Stimulated activated naive CD8-positive, alpha-beta T cell treated with anti-CD3 and anti-CD28 coated beads, Interleukin-15, amount 100 ng/mL, for 72 hours (primary cell): Measurements from ENCODE around the gene ADH4.
"Not testable (repeated sequence)": the region's sequence is repeated elsewhere in the genome, so short reads cannot be mapped to it uniquely, and the experiment has no call there.

ENCODE experiments used
- ATAC-seq: fragments of 150-1000 bp; cut with Tn5 transposase; 2 replicates; pipeline ENCODE4 v1.10.0; 2021; ENCODE audit warnings: mild to moderate bottlenecking, moderate library complexity
- DNase-seq, 2 donors: peaks; one replicate each; pipeline ENCODE4 v3.0.0; 2021 to 2022
- H3K27ac Mint-ChIP-seq, 2 donors: one replicate each; pipeline ENCODE4 v1.8.0; 2022; ENCODE audit warnings: mild to moderate bottlenecking in 2 of 2, mixed read lengths in 2 of 2, moderate library complexity in 2 of 2
- H3K27me3 Mint-ChIP-seq: one replicate; pipeline ENCODE4 v1.8.0; 2022; ENCODE audit warnings: mixed read lengths
- H3K4me1 Mint-ChIP-seq: one replicate; pipeline ENCODE4 v1.8.0; 2022; ENCODE audit warnings: mild to moderate bottlenecking, mixed read lengths
- H3K4me3 Mint-ChIP-seq, 2 donors: one replicate each; pipeline ENCODE4 v1.8.0; 2022; ENCODE audit warnings: mild to moderate bottlenecking in 2 of 2, mixed read lengths in 2 of 2, moderate library complexity in 1 of 2
- H3K9me3 Mint-ChIP-seq, 2 donors: one replicate each; pipeline ENCODE4 v1.8.0; 2022; ENCODE audit warnings: mixed read lengths in 2 of 2

Gene ADH4

GRCh38 chr4:99144070-99144469 is at the start of gene ADH4:
Gene ADH4 (minus strand): TSS chr4:99144297. CDS start chr4:99144222, 75 bp downstream.
- no peak for ATAC-seq
- Mint-ChIP-seq H3K27ac (peak within 1 kb of the TSS in 1 of 2 donors; percentile 65), H3K27me3 (no peaks in the 10 kb centered on the region), H3K4me1 (no peaks in the 10 kb centered on the region), H3K4me3 (no peak within 1 kb of the TSS), H3K9me3 (no peaks in the 10 kb centered on the region)
- no peak for DNase-seq

- H3K4me3 Mint-ChIP-seq, result no peak overlapping the region
- H3K4me1 Mint-ChIP-seq, result no peaks in the 10 kb centered on the region
- no peak overlapping the region for H3K27ac Mint-ChIP-seq
- H3K27me3 Mint-ChIP-seq, result no peaks in the 10 kb centered on the region
- H3K9me3 Mint-ChIP-seq, result peaks cover 35 to 42% of the 10 kb centered on the region in 2 donors
- DNase-seq, result no peak
- no peak for ATAC-seq
These were observed 46.2 kb upstream of the ADH4 start for GRCh38 chr4:99190336-99190735.

GRCh38 chr4:99189900-99190299 is 45.8 kb upstream of the ADH4 start:
- not testable (repeated sequence) for H3K4me1 Mint-ChIP-seq, DNase-seq
- H3K9me3 Mint-ChIP-seq, result peaks cover 38 to 46% of the 10 kb centered on the region in 2 donors

GRCh38 chr4:99186029-99186428 is 41.9 kb upstream of the ADH4 start:
- Mint-ChIP-seq H3K27ac (no peak overlapping the region), H3K27me3 (no peaks in the 10 kb centered on the region), H3K9me3 (peaks cover 37 to 39% of the 10 kb centered on the region in 2 donors), H3K4me1 (no peaks in the 10 kb centered on the region), H3K4me3 (no peak overlapping the region)
- DNase-seq (no peak), ATAC-seq (no peak)

More at GRCh38 chr4:99189900-99190299, 45.8 kb upstream of the ADH4 start:
- not testable (repeated sequence) for ATAC-seq, H3K4me3 Mint-ChIP-seq, H3K27me3 Mint-ChIP-seq, H3K27ac Mint-ChIP-seq

- no peak for DNase-seq
- Mint-ChIP-seq H3K27ac (no peak overlapping the region), H3K4me1 (no peaks in the 10 kb centered on the region), H3K9me3 (peaks cover 33 to 34% of the 10 kb centered on the region in 2 donors), H3K27me3 (no peaks in the 10 kb centered on the region), H3K4me3 (no peak overlapping the region)
- no peak for ATAC-seq
These were observed 41.5 kb upstream of the ADH4 start for GRCh38 chr4:99185581-99185980.

- no peak overlapping the region for H3K4me3 Mint-ChIP-seq
- no peak overlapping the region for H3K27ac Mint-ChIP-seq
- ATAC-seq (no peak), DNase-seq (no peak)
- H3K9me3 Mint-ChIP-seq, result peaks cover 16 to 37% of the 10 kb centered on the region in 2 donors
- H3K27me3 Mint-ChIP-seq, result no peaks in the 10 kb centered on the region
- no peaks in the 10 kb centered on the region for H3K4me1 Mint-ChIP-seq
These were observed 36.4 kb upstream of the ADH4 start for GRCh38 chr4:99180382-99181070.

- H3K9me3 Mint-ChIP-seq, result peaks cover 18 to 34% of the 10 kb centered on the region in 2 donors
- H3K4me3 Mint-ChIP-seq, result no peak overlapping the region
- H3K4me1 Mint-ChIP-seq, result no peaks in the 10 kb centered on the region
- DNase-seq (no peak), ATAC-seq (no peak)
- no peaks in the 10 kb centered on the region for H3K27me3 Mint-ChIP-seq
- no peak overlapping the region for H3K27ac Mint-ChIP-seq
These were observed 35.5 kb upstream of the ADH4 start for GRCh38 chr4:99179626-99180025.

- no peak for DNase-seq
- no peak overlapping the region for H3K27ac Mint-ChIP-seq
- no peaks in the 10 kb centered on the region for H3K4me1 Mint-ChIP-seq
- H3K27me3 Mint-ChIP-seq, result no peaks in the 10 kb centered on the region
- no peak for ATAC-seq
- no peak overlapping the region for H3K4me3 Mint-ChIP-seq
- peaks cover 20 to 30% of the 10 kb centered on the region in 2 donors for H3K9me3 Mint-ChIP-seq
These were observed 35.1 kb upstream of the ADH4 start for GRCh38 chr4:99179178-99179577.

GRCh38 chr4:99166544-99166943 is 22.4 kb upstream of the ADH4 start:
- H3K27me3 Mint-ChIP-seq, result no peaks in the 10 kb centered on the region
- no peak for DNase-seq

GRCh38 chr4:99165978-99166377 is 21.9 kb upstream of the ADH4 start:
- Mint-ChIP-seq H3K9me3 (peaks cover 21 to 23% of the 10 kb centered on the region in 2 donors), H3K4me1 (no peaks in the 10 kb centered on the region), H3K27me3 (no peaks in the 10 kb centered on the region), H3K4me3 (no peak overlapping the region), H3K27ac (no peak overlapping the region)
- ATAC-seq (no peak), DNase-seq (no peak)

More at GRCh38 chr4:99166544-99166943, 22.4 kb upstream of the ADH4 start:
- Mint-ChIP-seq H3K27ac (no peak overlapping the region), H3K4me1 (no peaks in the 10 kb centered on the region), H3K9me3 (peaks cover 21 to 23% of the 10 kb centered on the region in 2 donors), H3K4me3 (no peak overlapping the region)
- no peak for ATAC-seq

GRCh38 chr4:99161373-99162099 is 17.4 kb upstream of the ADH4 start:
- Mint-ChIP-seq H3K27me3 (no peaks in the 10 kb centered on the region), H3K27ac (no peak overlapping the region), H3K9me3 (peaks cover 5 to 6% of the 10 kb centered on the region in 2 donors), H3K4me3 (no peak overlapping the region), H3K4me1 (no peaks in the 10 kb centered on the region)
- ATAC-seq (no peak), DNase-seq (no peak)

GRCh38 chr4:99159699-99160098 is 15.6 kb upstream of the ADH4 start:
- DNase-seq (no peak), ATAC-seq (no peak)
- Mint-ChIP-seq H3K4me1 (no peaks in the 10 kb centered on the region), H3K27me3 (no peaks in the 10 kb centered on the region), H3K9me3 (no peaks in the 10 kb centered on the region), H3K27ac (no peak overlapping the region), H3K4me3 (no peak overlapping the region)

GRCh38 chr4:99157478-99157935 is 13.4 kb upstream of the ADH4 start:
- DNase-seq, result no peak
- Mint-ChIP-seq H3K27ac (no peak overlapping the region), H3K4me1 (no peaks in the 10 kb centered on the region), H3K27me3 (no peaks in the 10 kb centered on the region), H3K9me3 (no peaks in the 10 kb centered on the region), H3K4me3 (no peak overlapping the region)
- no peak for ATAC-seq

- Mint-ChIP-seq H3K4me3 (no peak overlapping the region), H3K9me3 (no peaks in the 10 kb centered on the region), H3K4me1 (no peaks in the 10 kb centered on the region), H3K27ac (no peak overlapping the region), H3K27me3 (no peaks in the 10 kb centered on the region)
- DNase-seq (no peak), ATAC-seq (no peak)
These were observed 12.9 kb upstream of the ADH4 start for GRCh38 chr4:99156992-99157391.

GRCh38 chr4:99154658-99155342 is 10.7 kb upstream of the ADH4 start:
- ATAC-seq, result no peak
- Mint-ChIP-seq H3K27me3 (no peaks in the 10 kb centered on the region), H3K4me3 (no peak overlapping the region), H3K4me1 (peaks cover 2% of the 10 kb centered on the region), H3K27ac (no peak overlapping the region), H3K9me3 (no peaks in the 10 kb centered on the region)
- no peak for DNase-seq

GRCh38 chr4:99151995-99152394 is 7.9 kb upstream of the ADH4 start:
- DNase-seq, result no peak
- ATAC-seq, result no peak
- no peaks in the 10 kb centered on the region for H3K9me3 Mint-ChIP-seq
- no peak overlapping the region for H3K27ac Mint-ChIP-seq
- H3K4me1 Mint-ChIP-seq, result peaks cover 5% of the 10 kb centered on the region
- H3K27me3 Mint-ChIP-seq, result no peaks in the 10 kb centered on the region
- H3K4me3 Mint-ChIP-seq, result no peak overlapping the region
